Measurements from ENCODE around the gene TADA2A.

DNA sequence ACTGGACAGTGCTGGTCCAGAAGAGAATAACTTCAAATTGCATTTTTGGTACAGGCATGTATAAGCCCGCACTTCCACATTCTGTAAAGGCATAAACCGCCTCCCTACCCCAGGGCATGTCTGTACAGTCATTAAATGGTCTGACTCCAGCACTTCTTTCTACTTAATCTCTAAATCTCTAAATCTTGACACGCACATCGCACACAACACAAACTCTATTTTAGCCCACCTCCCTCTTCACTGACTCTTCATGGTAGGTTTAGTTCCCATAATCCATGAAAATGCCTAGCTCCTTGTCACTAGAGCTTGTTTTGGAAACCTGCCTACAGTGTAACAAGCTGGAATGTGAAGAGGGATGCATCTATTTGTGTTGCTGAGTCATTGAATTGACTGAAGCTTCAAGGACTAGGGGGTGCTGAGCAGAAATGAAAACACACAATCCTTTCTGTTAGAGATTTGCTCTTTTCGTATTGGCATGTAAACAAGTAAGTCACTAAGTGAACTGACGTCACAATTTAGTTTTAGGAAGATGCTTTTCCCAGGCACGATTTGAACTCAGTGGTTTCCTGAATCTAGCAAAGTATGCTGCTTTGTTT lies 81.4 kb downstream of the TADA2A start:
- TF ChIP-seq, protein P1, sequence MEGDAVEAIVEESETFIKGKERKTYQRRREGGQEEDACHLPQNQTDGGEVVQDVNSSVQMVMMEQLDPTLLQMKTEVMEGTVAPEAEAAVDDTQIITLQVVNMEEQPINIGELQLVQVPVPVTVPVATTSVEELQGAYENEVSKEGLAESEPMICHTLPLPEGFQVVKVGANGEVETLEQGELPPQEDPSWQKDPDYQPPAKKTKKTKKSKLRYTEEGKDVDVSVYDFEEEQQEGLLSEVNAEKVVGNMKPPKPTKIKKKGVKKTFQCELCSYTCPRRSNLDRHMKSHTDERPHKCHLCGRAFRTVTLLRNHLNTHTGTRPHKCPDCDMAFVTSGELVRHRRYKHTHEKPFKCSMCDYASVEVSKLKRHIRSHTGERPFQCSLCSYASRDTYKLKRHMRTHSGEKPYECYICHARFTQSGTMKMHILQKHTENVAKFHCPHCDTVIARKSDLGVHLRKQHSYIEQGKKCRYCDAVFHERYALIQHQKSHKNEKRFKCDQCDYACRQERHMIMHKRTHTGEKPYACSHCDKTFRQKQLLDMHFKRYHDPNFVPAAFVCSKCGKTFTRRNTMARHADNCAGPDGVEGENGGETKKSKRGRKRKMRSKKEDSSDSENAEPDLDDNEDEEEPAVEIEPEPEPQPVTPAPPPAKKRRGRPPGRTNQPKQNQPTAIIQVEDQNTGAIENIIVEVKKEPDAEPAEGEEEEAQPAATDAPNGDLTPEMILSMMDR (tag by site-specific recombination; IDR thresholded peaks at IDR 0.05): no peak
- TF ChIP-seq KLF10 (tag by site-specific recombination; IDR thresholded peaks at IDR 0.05): peak; percentile 82
- TF ChIP-seq, protein P2, sequence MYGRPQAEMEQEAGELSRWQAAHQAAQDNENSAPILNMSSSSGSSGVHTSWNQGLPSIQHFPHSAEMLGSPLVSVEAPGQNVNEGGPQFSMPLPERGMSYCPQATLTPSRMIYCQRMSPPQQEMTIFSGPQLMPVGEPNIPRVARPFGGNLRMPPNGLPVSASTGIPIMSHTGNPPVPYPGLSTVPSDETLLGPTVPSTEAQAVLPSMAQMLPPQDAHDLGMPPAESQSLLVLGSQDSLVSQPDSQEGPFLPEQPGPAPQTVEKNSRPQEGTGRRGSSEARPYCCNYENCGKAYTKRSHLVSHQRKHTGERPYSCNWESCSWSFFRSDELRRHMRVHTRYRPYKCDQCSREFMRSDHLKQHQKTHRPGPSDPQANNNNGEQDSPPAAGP (tag by site-specific recombination; IDR thresholded peaks at IDR 0.05): peak; percentile 96
- peak; percentile 13 for TF ChIP-seq SP2 (tag by site-specific recombination; IDR thresholded peaks at IDR 0.05)
- TF ChIP-seq ZNF10 (tag by site-specific recombination; IDR thresholded peaks at IDR 0.05): peak; percentile 58; the same call in 1 of the 2 replicates
- no peak for TF ChIP-seq ZNF48 (tag by site-specific recombination; IDR thresholded peaks at IDR 0.05)
- TF ChIP-seq KLF16 (tag by site-specific recombination; IDR thresholded peaks at IDR 0.05): 0 out of 2 replicates have a peak, but pooled peaks have one; percentile 32

All from HEK293 (cell line).